Activated CD8-positive, alpha-beta T cell treated with anti-CD3 and anti-CD28 coated beads for 36 hours (primary cell): Measurements from ENCODE around the gene S1PR5. TPM values are rescaled to one million over a fixed set of nuclear protein-coding genes. Genes with fewer than 3 reads are reported as not detected.

Source experiments
- ATAC-seq: fragments of 200-7000 bp; cut with Tn5 transposase; one replicate; pipeline ENCODE4 v1.10.0; 2021; ENCODE audit warnings: mild to moderate bottlenecking, moderate library complexity
- CTCF ChIA-PET: fragments of 350-600 bp; sonication (Branson Sonifier 250); formaldehyde crosslinking; loops from one replicate; lab custom pipeline; 2021; ENCODE audit warnings: antibody characterized with exemption; lab: Charles Lee
- POLR2A ChIA-PET: fragments of 350-600 bp; sonication (Branson Sonifier 250); formaldehyde crosslinking; loops from one replicate; lab custom pipeline; 2021; ENCODE audit warnings: antibody characterized with exemption; lab: Charles Lee
- DNase-seq: peaks from one replicate; pipeline ENCODE4 v3.0.0-alpha.2; 2020
- H3K27ac Mint-ChIP-seq: one replicate; pipeline ENCODE4 v1.8.0; 2021; ENCODE audit warnings: mild to moderate bottlenecking, mixed read lengths
- H3K27me3 Mint-ChIP-seq: one replicate; pipeline ENCODE4 v1.8.0; 2021; ENCODE audit warnings: mixed read lengths
- H3K36me3 Mint-ChIP-seq: one replicate; pipeline ENCODE4 v1.8.0; 2021; ENCODE audit warnings: low read depth, mixed read lengths
- H3K4me1 Mint-ChIP-seq: one replicate; pipeline ENCODE4 v1.8.0; 2021; ENCODE audit warnings: low read depth, mixed read lengths
- H3K4me3 Mint-ChIP-seq: one replicate; pipeline ENCODE4 v1.8.0; 2021; ENCODE audit warnings: mild to moderate bottlenecking, moderate library complexity, mixed read lengths
- H3K9me3 Mint-ChIP-seq: one replicate; pipeline ENCODE4 v1.8.0; 2021; ENCODE audit warnings: mixed read lengths
- intact Hi-C: fragments of 100-400 bp; cut with micrococcal nuclease; formaldehyde crosslinking; loops from one replicate; pipeline ENCODE4 v1.10.0; 2022
- total RNA-seq, 2 experiments: library from RNA; stranded (reverse); gene quantifications; one replicate each; pipeline ENCODE4 v1.2.3, GENCODE V29; 2021
- TF ChIP-seq, protein P1 (sequence below): fragments of 200-600 bp; IDR thresholded peaks from one replicate; pipeline ENCODE4 v1.8.0; 2022; ENCODE audit warnings: antibody characterized with exemption, mild to moderate bottlenecking

Gene S1PR5
- total RNA-seq, 2 experiments from 2014 or later = 0.81 to 1.1 TPM

DNA sequence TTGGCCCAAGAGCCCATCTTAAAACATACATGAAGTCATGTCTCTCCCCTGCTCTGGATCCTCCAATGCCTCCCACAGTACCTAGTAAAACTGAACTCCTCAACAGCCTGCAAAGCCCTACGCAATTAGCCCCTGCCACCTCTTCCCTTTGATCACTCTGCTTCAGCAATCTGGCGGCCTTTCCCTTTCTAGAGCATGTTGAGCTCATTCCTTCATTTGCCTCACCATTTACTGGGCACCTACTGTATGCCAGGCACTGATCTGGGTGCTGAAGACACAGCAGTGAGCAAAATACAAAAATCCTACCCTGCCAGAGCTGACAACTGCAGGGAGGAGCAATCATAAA lies 17.0 kb downstream of the S1PR5 start:
- Mint-ChIP-seq H3K4me3 (peak overlapping the region; percentile 51), H3K9me3 (no peaks in the 10 kb centered on the region), H3K27ac (peak overlapping the region; percentile 35), H3K4me1 (peaks cover 27% of the 10 kb centered on the region), H3K27me3 (no peaks in the 10 kb centered on the region), H3K36me3 (peaks cover 26% of the 10 kb centered on the region)
- intact Hi-C loops = no loop called here
- TF ChIP-seq, protein P1, sequence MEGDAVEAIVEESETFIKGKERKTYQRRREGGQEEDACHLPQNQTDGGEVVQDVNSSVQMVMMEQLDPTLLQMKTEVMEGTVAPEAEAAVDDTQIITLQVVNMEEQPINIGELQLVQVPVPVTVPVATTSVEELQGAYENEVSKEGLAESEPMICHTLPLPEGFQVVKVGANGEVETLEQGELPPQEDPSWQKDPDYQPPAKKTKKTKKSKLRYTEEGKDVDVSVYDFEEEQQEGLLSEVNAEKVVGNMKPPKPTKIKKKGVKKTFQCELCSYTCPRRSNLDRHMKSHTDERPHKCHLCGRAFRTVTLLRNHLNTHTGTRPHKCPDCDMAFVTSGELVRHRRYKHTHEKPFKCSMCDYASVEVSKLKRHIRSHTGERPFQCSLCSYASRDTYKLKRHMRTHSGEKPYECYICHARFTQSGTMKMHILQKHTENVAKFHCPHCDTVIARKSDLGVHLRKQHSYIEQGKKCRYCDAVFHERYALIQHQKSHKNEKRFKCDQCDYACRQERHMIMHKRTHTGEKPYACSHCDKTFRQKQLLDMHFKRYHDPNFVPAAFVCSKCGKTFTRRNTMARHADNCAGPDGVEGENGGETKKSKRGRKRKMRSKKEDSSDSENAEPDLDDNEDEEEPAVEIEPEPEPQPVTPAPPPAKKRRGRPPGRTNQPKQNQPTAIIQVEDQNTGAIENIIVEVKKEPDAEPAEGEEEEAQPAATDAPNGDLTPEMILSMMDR = no peak
- CTCF ChIA-PET = interaction anchor here (1.0 to 1.7 kb wide), 7 partner anchors 8 to 144 kb away, joined by 3 to 5 read pairs (median 3); no protein-coding TSS in a partner anchor
- DNase-seq (no peak), ATAC-seq (no peak)
- POLR2A ChIA-PET = interaction anchor here (0.7 to 1.7 kb wide), 2 partner anchors 67 to 201 kb away, joined by 3 read pairs; partner anchors contain the start of gene QTRT1

DNA sequence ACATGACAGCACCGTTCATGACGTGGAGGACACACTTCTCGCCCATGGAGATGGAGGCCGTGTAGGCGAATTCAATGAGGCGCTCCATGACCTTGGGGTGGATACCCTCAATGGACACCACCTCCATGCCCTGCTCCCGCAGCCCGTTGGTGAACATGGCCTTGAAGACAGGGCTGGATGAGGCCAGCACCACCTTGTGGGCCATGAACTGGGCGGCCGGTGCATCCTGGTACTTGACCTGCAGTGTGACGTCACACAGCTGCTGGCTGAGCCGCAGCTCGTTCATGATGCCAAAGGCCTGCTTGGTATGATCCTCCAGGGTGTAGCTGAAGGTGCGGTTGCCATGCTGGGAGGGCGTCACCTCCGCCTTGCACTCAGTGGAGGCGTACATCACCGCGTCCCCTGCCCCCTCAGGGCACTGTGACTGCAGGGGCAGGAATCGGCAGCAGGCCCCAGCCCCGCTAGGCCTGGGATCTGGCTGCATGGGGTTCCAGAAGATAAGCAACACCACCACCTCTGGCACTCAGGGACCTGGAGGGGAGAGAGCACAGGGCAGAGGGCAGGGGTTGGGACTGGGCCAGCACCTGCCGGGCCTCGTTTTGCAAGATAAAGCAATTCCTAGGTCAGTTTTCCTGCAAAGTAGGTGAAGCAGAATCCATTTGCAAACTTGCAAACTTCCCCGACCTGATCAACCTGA lies 17.5 kb downstream of the S1PR5 start:
- Mint-ChIP-seq H3K27ac (peak overlapping the region; percentile 35), H3K4me3 (peak overlapping the region; percentile 51), H3K36me3 (peaks cover 26% of the 10 kb centered on the region), H3K27me3 (no peaks in the 10 kb centered on the region), H3K4me1 (peaks cover 27% of the 10 kb centered on the region), H3K9me3 (no peaks in the 10 kb centered on the region)
- TF ChIP-seq, protein P1 = no peak
- CTCF ChIA-PET = interaction anchor here (1.0 to 1.7 kb wide), 3 partner anchors 9 to 81 kb away, joined by 3 to 5 read pairs (median 4); no protein-coding TSS in a partner anchor
- POLR2A ChIA-PET = interaction anchor here (0.6 to 1.7 kb wide), 3 partner anchors 38 to 201 kb away, joined by 3 read pairs; partner anchors contain the start of gene QTRT1
- no peak for ATAC-seq
- no peak for DNase-seq
- intact Hi-C loops = no loop called here

DNA sequence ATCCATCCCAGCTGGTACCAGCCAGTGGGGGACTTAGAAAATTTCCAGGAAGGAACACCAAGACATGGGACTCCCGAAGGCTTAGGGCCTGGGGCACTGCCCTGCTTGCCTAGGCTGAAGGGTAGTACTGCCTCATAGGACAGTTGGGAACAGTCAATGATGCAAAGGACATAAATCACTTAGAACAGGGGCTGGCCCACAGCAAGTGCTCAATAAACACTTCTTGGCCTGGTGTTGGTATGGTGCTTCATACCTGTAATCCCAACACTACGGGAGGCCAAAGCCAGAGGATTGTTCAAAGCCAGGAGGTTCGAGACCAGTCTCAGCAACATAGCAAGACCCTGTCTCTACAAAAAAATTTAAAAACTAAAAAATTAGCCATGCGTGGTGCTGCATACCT lies 19.9 kb downstream of the S1PR5 start:
- CTCF ChIA-PET = interaction anchor here (2.9 kb wide), 1 partner anchor 14 kb away, joined by 9 read pairs; no protein-coding TSS in a partner anchor
- Mint-ChIP-seq H3K27me3 (no peaks in the 10 kb centered on the region), H3K4me3 (no peak overlapping the region), H3K27ac (peak overlapping the region; percentile 55), H3K4me1 (peaks cover 27% of the 10 kb centered on the region), H3K36me3 (peaks cover 31% of the 10 kb centered on the region), H3K9me3 (no peaks in the 10 kb centered on the region)
- TF ChIP-seq, protein P1 = no peak
- DNase-seq (no peak), ATAC-seq (no peak)
- intact Hi-C loops = no loop called here
- POLR2A ChIA-PET = no interaction called here

DNA sequence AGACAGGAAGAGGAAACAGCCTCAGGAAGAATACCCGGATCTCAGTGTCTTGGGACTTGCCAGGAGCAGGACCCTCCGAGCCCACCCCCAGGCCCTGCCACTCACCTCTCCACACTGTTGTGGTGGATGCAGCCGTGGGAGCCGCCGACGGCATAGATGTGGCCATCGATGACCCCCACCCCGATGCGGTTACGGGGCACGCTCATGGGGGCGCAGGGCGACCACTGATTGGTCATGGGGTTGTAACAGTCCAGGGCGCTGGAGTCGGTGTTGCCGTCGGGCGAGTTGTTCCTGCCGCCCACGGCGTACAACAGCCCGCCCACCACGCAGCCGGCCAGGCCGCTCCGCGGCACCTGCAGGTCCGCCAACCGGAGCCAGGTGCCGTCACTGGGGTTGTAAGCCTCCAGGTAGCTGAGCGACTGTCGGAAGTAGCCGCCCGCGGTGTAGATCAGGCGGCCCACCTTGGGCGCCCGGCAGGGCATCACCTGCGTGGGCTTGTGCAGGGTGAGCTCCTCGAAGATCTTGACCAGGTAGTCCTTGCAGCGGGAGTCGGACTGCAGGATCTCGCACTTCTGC lies 25.7 kb downstream of the S1PR5 start:
- ATAC-seq (no peak), DNase-seq (no peak)
- POLR2A ChIA-PET = interaction anchor here (0.6 to 0.9 kb wide), 3 partner anchors 59 to 159 kb away, joined by 3 read pairs; no protein-coding TSS in a partner anchor
- Mint-ChIP-seq H3K9me3 (no peaks in the 10 kb centered on the region), H3K36me3 (peaks cover 33% of the 10 kb centered on the region), H3K27me3 (no peaks in the 10 kb centered on the region), H3K27ac (no peak overlapping the region), H3K4me3 (no peak overlapping the region), H3K4me1 (peaks cover 10% of the 10 kb centered on the region)
- CTCF ChIA-PET = interaction anchor here (0.7 to 3.2 kb wide), 9 partner anchors 8 to 89 kb away, joined by 3 to 11 read pairs (median 4); no protein-coding TSS in a partner anchor
- intact Hi-C loops = no loop called here
- TF ChIP-seq, protein P1 = no peak

DNA sequence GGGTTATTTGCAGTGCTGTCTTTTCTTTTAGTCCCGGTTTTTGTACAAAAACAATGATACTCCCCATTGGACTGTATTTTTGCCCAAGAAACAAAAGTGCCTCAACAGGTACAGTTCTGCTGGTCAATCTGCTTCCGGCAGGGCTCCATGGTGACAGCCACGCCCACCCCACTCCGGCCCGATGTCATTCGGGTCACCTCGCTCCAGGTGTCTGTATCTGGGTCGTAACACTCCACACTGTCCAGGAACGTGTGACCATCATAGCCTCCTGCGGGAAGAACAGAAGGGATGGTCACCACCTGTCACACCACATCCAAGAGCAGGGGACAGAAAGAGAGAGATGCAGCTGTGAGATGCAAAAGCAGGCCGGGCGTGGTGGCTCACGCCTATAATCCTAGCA lies 30.7 kb downstream of the S1PR5 start:
- no peaks in the 10 kb centered on the region for H3K9me3 Mint-ChIP-seq
- peaks cover 32% of the 10 kb centered on the region for H3K36me3 Mint-ChIP-seq
- ChIA-PET CTCF (no interaction called here), POLR2A (no interaction called here)
- H3K4me1 Mint-ChIP-seq = peaks cover 7% of the 10 kb centered on the region
- H3K27me3 Mint-ChIP-seq = no peaks in the 10 kb centered on the region
- no peak overlapping the region for H3K4me3 Mint-ChIP-seq
- ATAC-seq = no peak
- TF ChIP-seq, protein P1 = no peak
- DNase-seq = no peak
- no peak overlapping the region for H3K27ac Mint-ChIP-seq
- intact Hi-C loops = no loop called here
